ENCODE results near the gene CCDC91. TPM values are rescaled to one million over a fixed set of nuclear protein-coding genes. Genes with fewer than 3 reads are reported as not detected.

CCDC91 gene
- total RNA-seq, 1 donor from 2014 or later, result 11.8 TPM

DNA sequence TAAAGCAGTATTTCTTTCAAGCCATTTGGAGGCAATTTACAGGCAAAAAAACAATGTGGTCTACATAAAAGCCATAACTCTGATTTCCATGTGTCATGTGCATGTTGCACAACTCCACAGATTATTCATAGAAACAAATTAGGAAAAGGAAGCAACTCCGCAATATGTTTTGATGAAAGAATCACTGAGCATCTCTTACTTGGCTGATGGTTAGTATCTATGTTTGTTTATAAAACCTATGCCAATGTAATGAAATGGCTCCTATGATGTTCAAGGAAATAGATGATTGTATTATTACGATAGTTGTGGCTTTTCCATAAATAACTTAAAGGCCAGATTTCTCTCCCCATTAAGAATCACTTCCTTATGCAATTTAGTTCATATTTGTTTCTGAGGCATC lies 373.7 kb downstream of the CCDC91 start:
- no peak for DNase-seq (ENCODE audit: low read depth)
- H3K4me3 ChIP-seq (ENCODE audit: low read depth, low read length), result no peak overlapping the region
- no peak for TF ChIP-seq CTCF (conservative IDR thresholded peaks at IDR 0.05; ENCODE audit: low read depth, low read length)

DNA sequence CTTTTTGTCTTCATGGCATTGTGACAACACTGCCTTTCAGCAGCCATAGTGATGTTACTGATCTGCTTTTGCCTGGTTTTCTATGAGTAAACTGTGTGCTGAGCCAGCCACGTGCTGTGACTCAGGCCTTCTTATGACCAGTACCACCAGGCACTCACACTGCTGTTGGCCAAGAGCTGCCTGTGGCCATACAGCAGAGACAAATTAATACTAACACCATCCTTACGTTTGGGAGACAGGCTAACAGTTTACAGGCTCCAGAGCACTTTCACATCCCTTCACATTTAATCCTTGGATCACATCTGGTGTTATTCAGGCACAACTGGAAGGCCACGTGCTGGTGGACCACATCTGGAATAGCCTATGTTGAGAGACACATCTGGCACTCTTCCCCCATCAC lies 377.9 kb downstream of the CCDC91 start:
- no peak overlapping the region for H3K4me3 ChIP-seq (ENCODE audit: low read depth, low read length)
- no peak for TF ChIP-seq CTCF (conservative IDR thresholded peaks at IDR 0.05; ENCODE audit: low read depth, low read length)
- DNase-seq (ENCODE audit: low read depth), result peak; percentile 71

DNA sequence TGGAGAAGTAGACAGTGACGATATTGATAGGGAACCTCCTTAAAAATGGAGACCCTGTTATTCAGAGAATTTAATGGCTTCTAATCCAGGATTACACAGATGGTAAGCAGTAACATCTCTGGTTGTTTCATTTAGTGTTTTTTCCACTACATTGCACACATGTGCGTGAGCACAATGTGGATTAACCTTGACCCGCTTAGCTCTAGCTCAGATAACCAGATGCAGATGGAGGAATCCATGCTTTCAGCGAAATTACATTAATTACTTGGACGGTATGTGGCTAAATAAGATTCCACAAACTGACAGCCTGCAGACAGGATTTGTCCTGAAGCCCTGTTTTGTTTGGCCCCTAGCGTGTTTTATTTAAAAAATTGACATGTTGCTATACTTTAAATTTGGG lies 378.4 kb downstream of the CCDC91 start:
- DNase-seq (ENCODE audit: low read depth), result no peak
- TF ChIP-seq CTCF (conservative IDR thresholded peaks at IDR 0.05; ENCODE audit: low read depth, low read length), result no peak
- H3K4me3 ChIP-seq (ENCODE audit: low read depth, low read length), result no peak overlapping the region

- DNase-seq (ENCODE audit: low read depth), result peak; percentile 59
- TF ChIP-seq CTCF (conservative IDR thresholded peaks at IDR 0.05; ENCODE audit: low read depth, low read length), result no peak
These were observed 379.6 kb downstream of the CCDC91 start for GRCh38 chr12:28569698-28570411.

DNA sequence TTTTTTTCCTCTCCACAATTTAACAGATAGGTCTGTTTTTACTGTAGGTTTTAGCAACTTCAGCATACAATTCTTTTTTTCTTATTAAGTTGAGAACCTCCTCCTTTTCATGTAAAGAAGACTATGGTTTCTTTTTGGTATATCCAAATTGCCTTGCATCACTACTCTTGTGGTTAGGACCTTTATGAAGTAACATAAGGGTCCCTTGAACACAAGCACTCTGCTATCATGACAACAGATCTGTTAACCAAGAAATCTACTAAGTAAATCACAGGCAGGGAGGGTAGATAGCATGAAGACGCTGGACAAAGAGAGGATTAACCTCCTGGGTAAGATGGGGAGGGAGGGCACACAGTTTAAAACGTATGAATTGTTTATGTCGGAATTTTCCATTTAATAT lies 380.6 kb downstream of the CCDC91 start:
- TF ChIP-seq CTCF (conservative IDR thresholded peaks at IDR 0.05; ENCODE audit: low read depth, low read length), result no peak
- no peak for DNase-seq (ENCODE audit: low read depth)
- no peak overlapping the region for H3K4me3 ChIP-seq (ENCODE audit: low read depth, low read length)

More at GRCh38 chr12:28569698-28570411, 379.6 kb downstream of the CCDC91 start:
- no peak overlapping the region for H3K4me3 ChIP-seq (ENCODE audit: low read depth, low read length)

- no peak for TF ChIP-seq CTCF (conservative IDR thresholded peaks at IDR 0.05; ENCODE audit: low read depth, low read length)
- no peak for DNase-seq (ENCODE audit: low read depth)
- H3K4me3 ChIP-seq (ENCODE audit: low read depth, low read length), result no peak overlapping the region
These were observed 384.7 kb downstream of the CCDC91 start for GRCh38 chr12:28574746-28575592.
